Measurements from ENCODE around the gene LRRC63. TPM values are rescaled to one million over a fixed set of nuclear protein-coding genes. Genes with fewer than 3 reads are reported as not detected.

Gene LRRC63
- polyA plus RNA-seq, 3 donors, result 0.36 TPM; not detected in 2

DNA sequence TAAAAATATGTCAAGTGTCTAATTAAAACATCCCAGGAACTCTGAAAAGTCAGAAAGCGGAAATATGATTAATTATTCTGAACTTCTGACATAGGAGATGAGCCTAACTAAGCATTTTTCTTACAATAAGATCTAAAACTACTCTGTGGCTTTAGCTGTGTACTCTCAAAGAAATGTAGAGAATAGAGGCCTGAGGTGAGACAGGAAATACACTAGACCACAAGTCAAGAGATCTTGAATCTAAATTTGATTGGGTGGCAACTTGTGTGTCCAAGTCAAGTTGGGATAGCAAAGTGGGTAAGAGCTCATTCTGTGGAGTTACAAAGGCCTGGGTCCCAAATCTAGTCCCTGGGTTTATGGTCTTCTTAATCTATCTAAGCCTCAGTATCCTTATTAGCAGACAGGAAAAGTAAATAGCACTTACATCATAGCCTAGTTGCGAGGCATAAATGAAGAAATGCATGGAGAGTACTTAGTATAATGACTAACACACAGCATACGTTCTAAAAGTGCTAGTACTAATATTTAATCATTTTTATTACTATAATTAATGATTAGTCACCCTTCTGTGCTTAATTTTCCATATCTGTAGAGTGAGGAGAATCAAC is 9.4 kb upstream of the LRRC63 start:
- DNase-seq, result peak in 1 of 3 donors; percentile 32
- H3K9me3 Mint-ChIP-seq, result no peaks in the 10 kb centered on the region
- Histone ChIP-seq H3K4me1 (ENCODE audit: control insufficient read depth in 1 of 2, insufficient read depth in 2 of 2, low read length in 2 of 2) (peaks cover 26 to 44% of the 10 kb centered on the region in 2 donors), H3K9me3 (replicated peaks in 1 of 2; ENCODE audit: control insufficient read depth in 1 of 2, insufficient read depth in 1 of 2, low read length in 2 of 2) (no peaks in the 10 kb centered on the region), H3K4me2 (replicated peaks; ENCODE audit: extremely low read depth, low read length, poor library complexity, severe bottlenecking) (no peak overlapping the region), H3K27me3 (ENCODE audit: control insufficient read depth in 2 of 2, insufficient read depth in 2 of 2, low read length in 2 of 2) (no peaks in the 10 kb centered on the region), H4K20me1 (ENCODE audit: insufficient read depth, low read length) (no peaks in the 10 kb centered on the region), H3K36me3 (replicated peaks in 1 of 2; ENCODE audit: control insufficient read depth in 1 of 2, insufficient read depth in 2 of 2, low read length in 2 of 2) (no peaks in the 10 kb centered on the region), H3K4me3 (replicated peaks in 1 of 3; ENCODE audit: low read depth in 2 of 3, low read length in 3 of 3) (no peak overlapping the region), H3K79me2 (ENCODE audit: insufficient read depth, low read length) (no peaks in the 10 kb centered on the region), H2AFZ (ENCODE audit: insufficient read depth, low read depth, low read length, poor library complexity, severe bottlenecking) (no peak overlapping the region), H3K9ac (ENCODE audit: insufficient read depth, low read length, poor library complexity, severe bottlenecking) (no peak overlapping the region), H3K27ac (ENCODE audit: low read depth in 1 of 2, low read length in 2 of 2) (no peak overlapping the region)
- H3K4me1 Mint-ChIP-seq, result peaks cover 29% of the 10 kb centered on the region
- H3K4me3 Mint-ChIP-seq, result no peak overlapping the region
- TF ChIP-seq, protein P1, sequence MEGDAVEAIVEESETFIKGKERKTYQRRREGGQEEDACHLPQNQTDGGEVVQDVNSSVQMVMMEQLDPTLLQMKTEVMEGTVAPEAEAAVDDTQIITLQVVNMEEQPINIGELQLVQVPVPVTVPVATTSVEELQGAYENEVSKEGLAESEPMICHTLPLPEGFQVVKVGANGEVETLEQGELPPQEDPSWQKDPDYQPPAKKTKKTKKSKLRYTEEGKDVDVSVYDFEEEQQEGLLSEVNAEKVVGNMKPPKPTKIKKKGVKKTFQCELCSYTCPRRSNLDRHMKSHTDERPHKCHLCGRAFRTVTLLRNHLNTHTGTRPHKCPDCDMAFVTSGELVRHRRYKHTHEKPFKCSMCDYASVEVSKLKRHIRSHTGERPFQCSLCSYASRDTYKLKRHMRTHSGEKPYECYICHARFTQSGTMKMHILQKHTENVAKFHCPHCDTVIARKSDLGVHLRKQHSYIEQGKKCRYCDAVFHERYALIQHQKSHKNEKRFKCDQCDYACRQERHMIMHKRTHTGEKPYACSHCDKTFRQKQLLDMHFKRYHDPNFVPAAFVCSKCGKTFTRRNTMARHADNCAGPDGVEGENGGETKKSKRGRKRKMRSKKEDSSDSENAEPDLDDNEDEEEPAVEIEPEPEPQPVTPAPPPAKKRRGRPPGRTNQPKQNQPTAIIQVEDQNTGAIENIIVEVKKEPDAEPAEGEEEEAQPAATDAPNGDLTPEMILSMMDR (IDR thresholded peaks at IDR 0.05), result no peak
- intact Hi-C loops (cut with micrococcal nuclease), result no loop called here
- peak overlapping the region in 2 of 7 donors; percentile 12 to 23 for H3K27ac Mint-ChIP-seq
- peaks cover 0 to 1% (median 0%) of the 10 kb centered on the region in 3 donors for H3K27me3 Mint-ChIP-seq (ENCODE audit: low read depth in 3 of 3)
- WGBS (ENCODE audit: insufficient coverage), result no CpG with 5 or more reads among the region's 3 CpGs
- no peaks in the 10 kb centered on the region for H3K36me3 Mint-ChIP-seq

DNA sequence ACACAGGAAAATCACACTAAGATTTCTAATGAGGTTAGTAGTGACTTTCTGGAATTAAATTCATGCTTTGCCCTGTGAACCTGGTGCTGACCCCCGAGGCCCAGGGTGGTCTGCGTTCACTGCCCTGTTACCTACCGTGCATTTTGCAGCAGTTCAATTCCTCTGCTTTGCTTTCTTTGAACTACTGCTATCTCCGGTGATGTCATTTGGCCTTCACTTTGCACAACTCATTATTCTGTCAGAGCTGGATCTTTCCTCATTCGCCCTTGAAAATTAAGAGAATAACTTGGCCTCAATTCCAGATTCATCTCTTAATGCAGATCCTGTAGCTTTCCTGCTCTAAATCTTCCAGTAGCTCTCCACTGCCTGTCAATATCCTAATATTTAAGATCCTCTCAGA is 8.8 kb upstream of the LRRC63 start:
- intact Hi-C loops (cut with micrococcal nuclease), result no loop called here
- Mint-ChIP-seq H3K4me3 (no peak overlapping the region), H3K9me3 (no peaks in the 10 kb centered on the region), H3K36me3 (no peaks in the 10 kb centered on the region), H3K27me3 (ENCODE audit: low read depth in 3 of 3) (peaks cover 0 to 1% (median 0%) of the 10 kb centered on the region in 3 donors), H3K27ac (peak overlapping the region in 1 of 7 donors; percentile 3), H3K4me1 (peaks cover 29% of the 10 kb centered on the region)
- Histone ChIP-seq H2AFZ (ENCODE audit: insufficient read depth, low read depth, low read length, poor library complexity, severe bottlenecking) (no peak overlapping the region), H3K36me3 (replicated peaks in 1 of 2; ENCODE audit: control insufficient read depth in 1 of 2, insufficient read depth in 2 of 2, low read length in 2 of 2) (no peaks in the 10 kb centered on the region), H3K4me3 (replicated peaks in 1 of 3; ENCODE audit: low read depth in 2 of 3, low read length in 3 of 3) (no peak overlapping the region), H3K4me2 (replicated peaks; ENCODE audit: extremely low read depth, low read length, poor library complexity, severe bottlenecking) (no peak overlapping the region), H3K27me3 (ENCODE audit: control insufficient read depth in 2 of 2, insufficient read depth in 2 of 2, low read length in 2 of 2) (no peaks in the 10 kb centered on the region), H3K4me1 (ENCODE audit: control insufficient read depth in 1 of 2, insufficient read depth in 2 of 2, low read length in 2 of 2) (peaks cover 21 to 37% of the 10 kb centered on the region in 2 donors), H3K9me3 (replicated peaks in 1 of 2; ENCODE audit: control insufficient read depth in 1 of 2, insufficient read depth in 1 of 2, low read length in 2 of 2) (no peaks in the 10 kb centered on the region), H3K79me2 (ENCODE audit: insufficient read depth, low read length) (no peaks in the 10 kb centered on the region), H3K9ac (ENCODE audit: insufficient read depth, low read length, poor library complexity, severe bottlenecking) (no peak overlapping the region), H4K20me1 (ENCODE audit: insufficient read depth, low read length) (no peaks in the 10 kb centered on the region), H3K27ac (ENCODE audit: low read depth in 1 of 2, low read length in 2 of 2) (no peak overlapping the region)
- TF ChIP-seq, protein P1 (IDR thresholded peaks at IDR 0.05), result no peak
- DNase-seq, result no peak
- 90% methylated on average over 5 of the region's 5 CpGs for WGBS (ENCODE audit: insufficient coverage)

Data from CD14-positive monocyte (primary cell).